Measurements from ENCODE around the gene DISC1.
A peak's percentile ranks its signal among the peaks of the same experiment; 100 is the strongest.
"Not testable (repeated sequence)": the region's sequence is repeated elsewhere in the genome, so short reads cannot be mapped to it uniquely, and the experiment has no call there.

DISC1 gene

DNA sequence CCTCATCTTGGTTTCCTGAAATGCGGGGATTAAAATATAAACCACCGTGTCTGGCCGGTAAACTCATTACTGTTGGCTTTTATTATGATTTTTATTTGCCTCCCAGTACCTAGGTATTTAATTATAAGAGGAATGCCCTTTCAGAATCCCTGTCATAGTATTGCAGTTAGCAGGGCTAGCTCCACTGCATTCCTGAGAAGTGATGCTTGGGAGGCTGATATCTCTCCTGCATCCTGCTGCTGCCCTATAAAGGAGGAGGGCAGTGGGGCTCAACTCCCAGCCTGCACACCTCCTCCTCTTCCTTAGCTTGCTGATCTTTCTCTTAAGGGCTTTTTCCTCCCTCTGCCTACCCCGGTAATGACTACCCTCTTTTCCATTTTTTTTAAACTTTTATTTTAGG is 19.9 kb upstream of the DISC1 start:
- no peak for DNase-seq

DNA sequence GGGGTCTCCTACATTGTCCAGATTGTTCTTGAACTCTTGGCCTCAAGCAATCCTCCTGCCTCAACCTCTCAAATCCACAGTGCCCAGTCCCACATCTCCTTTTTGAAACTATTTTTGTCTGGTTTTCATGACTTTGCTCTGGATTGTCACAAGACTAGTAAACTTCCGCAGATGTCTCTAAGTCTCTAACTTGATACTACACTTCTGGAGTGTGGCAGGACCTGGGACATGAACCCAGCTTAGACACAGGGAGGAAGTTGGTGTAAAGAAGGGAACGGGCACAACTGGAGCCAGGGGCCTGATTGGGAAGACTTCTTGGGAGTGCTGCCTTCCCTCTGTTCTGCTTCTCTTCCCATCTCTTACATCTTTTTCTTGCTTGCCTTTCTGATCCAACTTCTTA is 16.2 kb upstream of the DISC1 start:
- DNase-seq = no peak

GRCh38 chr1:231611111-231611510 is 15.5 kb upstream of the DISC1 start:
- no peak for DNase-seq

DNA sequence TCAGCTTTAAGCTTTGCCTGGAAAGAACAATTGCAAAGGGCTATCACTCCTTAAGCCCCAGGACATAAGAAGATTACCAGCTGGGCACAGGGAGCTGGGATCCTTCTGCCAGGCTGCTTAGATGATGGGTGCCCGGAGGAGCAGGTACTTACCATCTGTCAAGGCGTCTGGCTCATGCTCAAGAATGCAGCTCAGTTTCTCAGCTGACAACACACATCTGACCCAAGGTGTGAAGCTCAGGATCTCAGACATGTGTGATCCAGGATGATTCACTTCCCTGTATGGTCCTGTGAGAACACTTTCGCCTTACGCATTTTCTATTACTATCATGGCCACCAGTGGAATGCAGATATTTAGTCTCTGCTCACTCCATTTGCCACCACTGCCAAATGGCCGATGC is 14.7 kb upstream of the DISC1 start:
- no peak for DNase-seq

DNA sequence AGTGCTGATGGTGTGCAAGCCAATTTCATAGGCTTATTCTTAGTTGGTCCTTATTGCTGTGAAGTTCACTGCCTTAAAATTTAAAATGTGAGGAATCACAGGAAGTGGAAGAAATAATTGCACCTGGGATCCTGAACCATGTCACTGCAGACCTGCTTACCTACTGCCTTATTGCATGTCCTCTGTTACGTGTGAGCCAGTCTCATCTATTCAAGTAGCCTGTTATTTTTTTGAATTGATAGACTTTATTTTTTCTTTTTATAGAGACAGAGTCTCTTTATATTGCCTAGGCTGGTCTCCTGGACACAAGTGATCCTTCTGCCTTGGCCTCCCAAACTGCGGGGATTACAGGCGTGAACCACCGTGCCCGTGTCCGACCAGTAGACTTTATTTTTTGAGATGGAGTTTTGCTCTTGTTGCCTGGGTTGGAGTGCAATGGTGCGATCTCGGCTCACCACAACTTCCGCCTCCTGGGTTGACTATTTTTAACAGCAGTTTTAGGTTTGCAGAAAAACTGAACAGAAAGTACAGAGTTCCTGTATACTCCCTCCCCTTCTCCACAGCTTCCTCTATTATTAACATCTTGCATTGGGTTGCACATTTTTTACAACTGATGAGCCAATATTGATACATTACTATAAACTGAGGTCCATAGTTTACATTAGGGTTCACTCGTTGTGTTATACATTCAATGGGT is 14.0 kb upstream of the DISC1 start:
- DNase-seq = peak; percentile 14

DNA sequence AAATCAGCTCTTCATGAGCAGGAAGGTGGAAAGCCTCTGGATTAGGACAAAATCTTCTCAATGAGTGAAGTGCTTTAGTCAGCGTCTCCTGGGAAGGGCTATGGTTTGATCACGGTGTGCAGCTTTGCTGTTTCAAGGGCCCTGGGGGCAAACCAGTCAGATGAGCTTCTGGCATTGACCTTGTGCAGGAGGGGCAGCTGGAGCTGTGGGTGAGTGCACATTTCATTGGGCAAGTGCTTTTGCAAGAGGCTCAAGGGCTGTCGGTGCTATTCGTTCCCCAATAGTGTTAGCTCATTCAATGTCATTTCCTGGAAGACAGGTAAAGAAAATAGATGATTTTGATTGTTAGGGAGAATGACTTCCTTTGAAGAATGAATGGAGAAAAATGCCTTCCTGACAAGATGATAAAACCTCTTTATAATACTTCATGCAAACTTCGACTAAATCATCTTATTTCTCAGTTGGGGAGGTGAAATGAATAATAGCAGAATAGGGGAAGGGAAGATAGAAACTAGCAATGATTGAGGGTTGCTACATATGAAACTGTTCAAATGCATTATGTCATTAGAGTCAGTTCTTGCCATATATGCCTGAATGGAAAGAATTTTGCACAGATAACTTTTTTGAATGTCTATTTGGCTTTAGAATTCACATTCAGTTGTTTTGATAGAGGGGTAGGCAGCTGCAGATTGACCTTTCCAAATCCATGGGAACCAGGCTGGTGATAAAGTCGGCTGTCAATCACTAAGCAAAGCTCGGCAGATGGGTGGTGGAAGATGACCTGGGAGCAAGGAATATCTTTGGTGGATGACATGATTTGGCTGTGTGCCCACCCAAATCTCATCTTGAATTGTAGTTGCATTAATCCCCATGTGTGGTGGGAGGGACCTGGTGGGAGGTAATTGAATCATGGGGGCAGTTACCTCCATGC is 12.9 kb upstream of the DISC1 start:
- no peak for DNase-seq

GRCh38 chr1:231616667-231617066 is 9.9 kb upstream of the DISC1 start:
- DNase-seq = no peak

DNA sequence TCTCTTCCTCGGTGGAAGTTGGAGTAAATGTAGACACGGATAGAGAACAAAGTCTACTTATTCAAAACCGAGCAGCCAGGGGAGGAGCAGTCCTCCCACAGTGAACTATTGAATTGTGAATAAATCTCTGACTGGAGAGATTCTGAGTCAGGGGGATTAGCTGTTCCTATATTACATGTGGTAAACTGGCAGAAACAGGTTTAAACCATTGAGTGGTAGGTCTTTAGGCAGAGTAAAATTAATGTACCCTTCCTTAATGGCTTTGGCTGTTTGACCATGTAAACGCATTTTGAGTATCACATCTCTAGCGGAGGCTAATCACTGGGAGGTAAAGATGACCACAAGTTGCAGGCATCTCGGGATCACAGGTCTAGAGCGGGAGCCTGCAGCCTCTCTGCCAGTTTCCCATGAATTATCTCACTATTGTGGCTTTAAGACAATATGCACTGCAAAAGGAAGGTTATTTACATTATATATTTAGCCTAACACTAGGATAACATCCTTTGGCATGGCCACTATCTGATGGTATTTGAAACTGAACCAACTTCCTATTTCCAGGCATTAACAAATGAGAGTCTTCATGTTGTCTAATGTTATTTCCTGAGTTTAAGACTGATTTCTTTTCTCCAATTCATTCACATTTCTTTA is 7.9 kb upstream of the DISC1 start:
- no peak for DNase-seq

DNA sequence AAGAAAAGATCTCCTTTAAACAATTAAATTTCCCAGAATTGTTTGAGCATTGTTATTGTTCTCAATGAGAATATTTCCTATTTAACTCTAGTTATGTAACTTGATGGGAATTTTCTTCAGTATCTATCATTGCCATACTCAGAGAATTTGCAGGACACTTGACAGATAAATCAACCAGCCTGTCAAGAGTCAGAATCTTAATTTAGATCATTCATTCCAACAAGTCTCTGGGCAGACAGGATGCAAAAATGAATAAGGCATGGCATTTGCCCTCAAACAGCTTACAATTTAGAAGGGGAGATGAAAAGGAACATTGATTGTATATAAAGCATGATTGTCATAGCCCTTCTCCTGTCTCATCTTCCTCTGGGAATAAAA is 7.3 kb upstream of the DISC1 start:
- DNase-seq = no peak

GRCh38 chr1:231625042-231625441 is 1.5 kb upstream of the DISC1 start:
- not testable (repeated sequence) for DNase-seq

DNA sequence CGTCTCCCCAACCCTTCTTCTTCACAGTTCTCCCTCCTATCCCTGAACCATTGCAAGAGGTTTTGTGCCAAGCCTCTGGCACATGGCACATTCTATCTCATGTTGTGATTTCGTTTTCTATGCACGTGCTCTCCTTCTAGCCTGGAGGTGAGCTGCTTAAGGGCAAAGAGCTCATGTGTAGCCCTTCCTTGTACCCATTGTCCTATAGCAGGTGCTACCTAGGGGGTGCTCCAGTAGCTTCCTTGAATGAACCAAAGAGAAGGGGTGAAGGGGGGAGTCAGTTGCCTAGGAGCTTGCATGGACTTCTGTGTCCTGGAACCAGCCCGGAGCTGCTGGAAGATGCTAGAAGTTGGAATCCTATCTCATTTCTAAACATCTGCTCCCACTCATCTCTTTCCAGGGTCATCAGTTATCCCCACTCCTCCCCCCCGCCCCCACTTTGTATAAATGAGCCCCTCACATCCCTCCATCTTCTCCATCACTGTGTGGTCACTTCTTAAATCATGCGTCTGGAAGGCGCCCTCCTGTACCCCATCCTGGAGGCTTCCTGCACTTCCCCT is 535 bp upstream of the DISC1 start:
- DNase-seq = no peak

DNA sequence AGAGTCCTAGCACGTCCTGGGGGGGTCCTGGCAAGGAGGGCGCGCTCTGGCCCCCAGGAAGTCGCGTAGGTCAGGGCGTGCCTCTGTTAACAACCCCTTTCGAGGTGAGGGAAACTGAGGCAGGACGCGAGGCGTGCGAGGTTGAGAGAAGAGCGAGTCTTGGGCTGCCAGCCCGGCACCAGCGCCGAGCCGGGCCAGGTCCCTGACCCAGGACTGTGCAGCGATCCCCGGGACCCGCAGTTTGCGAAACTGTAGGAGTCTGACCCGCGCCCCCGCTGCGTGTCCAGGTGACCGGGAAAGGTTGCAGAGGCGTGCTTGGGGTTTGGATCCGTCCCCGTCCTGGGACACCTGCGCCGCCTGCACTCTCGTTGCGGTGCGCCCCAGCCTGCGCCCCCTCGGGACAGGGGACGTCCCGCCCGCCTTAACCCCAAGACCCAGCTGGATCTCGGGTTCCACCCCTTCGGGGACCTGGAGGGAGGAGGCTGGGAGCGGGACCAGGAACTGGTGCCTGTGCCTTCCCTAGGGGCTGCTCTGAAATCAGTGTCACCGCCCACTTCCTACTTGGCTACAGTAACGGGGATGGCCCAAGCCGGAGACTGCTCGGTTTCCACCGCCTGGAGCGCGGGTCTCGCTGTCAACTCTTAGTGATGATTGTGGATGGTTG is 493 bp downstream of the DISC1 start:
- DNase-seq = no peak

DNA sequence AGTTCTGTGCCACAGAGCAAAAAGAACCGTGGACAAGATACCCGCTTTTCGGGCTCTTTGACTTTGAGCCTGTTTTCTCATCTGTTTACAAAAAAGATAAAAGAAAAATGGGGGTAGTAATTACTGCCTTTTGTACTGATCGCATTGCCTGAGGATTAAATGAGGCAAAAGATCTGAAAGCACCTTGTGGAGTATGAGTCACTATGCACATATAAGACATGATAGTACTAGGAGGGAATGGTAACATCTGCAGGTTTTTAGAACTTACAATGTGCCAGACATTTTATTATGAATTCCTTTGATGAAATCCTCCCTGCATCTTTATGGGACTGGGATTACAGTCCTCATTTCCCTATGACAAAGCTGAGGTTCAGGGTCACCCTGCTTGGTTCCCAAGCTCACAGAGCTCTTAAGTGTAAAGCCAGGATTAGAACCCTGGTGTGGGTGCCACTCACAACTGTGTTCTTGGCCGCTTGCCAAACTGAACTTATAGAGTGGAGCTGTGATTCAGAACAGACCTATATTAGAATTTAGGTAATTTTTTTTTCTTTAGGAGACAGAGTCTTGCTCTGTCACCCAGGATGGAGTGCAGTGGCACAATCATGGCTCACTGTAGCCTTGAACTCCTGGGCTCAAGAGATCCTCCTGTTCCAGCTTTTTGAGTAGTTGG is 1.8 kb downstream of the DISC1 start:
- DNase-seq = peak; percentile 26

GRCh38 chr1:231629132-231629531 is 2.5 kb downstream of the DISC1 start:
- no peak for DNase-seq

- no peak for DNase-seq
These were observed 4.1 kb downstream of the DISC1 start for GRCh38 chr1:231630558-231631205.

GRCh38 chr1:231631717-231632116 is 5.1 kb downstream of the DISC1 start:
- DNase-seq = no peak

DNA sequence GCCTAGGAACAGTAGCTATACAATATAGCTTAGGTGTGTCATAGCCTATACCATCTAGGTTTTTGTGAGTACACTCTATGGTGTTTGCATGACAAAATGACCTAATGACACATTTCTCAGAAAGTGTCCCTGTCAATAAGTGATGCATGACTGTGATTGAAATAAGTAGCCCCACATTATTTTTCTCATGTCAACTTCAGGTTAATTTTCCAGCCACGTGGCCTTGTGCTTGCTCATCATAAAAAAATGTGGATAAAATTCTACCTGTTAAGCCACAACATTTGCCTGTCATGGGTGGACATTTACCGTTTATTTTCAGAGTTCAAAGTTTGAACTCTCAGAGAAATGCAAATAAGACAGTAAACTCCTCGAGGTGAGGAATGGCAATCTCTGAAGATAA is 5.5 kb downstream of the DISC1 start:
- no peak for DNase-seq

- DNase-seq = no peak
These were observed 7.9 kb downstream of the DISC1 start for GRCh38 chr1:231634323-231635013.

DNA sequence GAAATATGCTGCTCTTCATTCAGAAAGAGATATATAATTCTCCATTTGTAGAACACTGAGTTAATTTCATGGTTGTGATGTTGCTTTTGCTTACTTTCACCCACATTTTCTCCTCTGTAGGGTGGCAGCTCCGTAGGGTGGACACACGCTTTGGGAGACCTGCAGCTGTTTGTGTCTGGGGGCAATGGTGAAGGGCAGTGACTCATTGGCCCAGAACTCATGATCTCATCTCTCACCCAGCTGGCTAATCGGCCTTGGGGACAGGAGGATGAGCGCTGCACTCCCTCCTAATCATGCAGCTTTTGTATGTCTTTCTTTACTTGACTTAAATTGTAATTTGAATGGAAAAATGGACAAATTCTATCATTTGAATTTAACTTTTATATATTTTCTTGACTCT is 9.6 kb downstream of the DISC1 start:
- no peak for DNase-seq

- DNase-seq = not testable (repeated sequence)
These were observed 10.3 kb downstream of the DISC1 start for GRCh38 chr1:231636922-231637321.

- no peak for DNase-seq
These were observed 12.1 kb downstream of the DISC1 start for GRCh38 chr1:231638647-231639046.

Measured in effector CD4-positive, alpha-beta T cell (primary cell).